Measurements from ENCODE around the gene DYNC1H1. TPM values are rescaled to one million over a fixed set of nuclear protein-coding genes. Genes with fewer than 3 reads are reported as not detected.

The DYNC1H1 gene
- total RNA-seq, 4 donors from 2014 or later, result 606 to 1,020 (median 666) TPM

DNA sequence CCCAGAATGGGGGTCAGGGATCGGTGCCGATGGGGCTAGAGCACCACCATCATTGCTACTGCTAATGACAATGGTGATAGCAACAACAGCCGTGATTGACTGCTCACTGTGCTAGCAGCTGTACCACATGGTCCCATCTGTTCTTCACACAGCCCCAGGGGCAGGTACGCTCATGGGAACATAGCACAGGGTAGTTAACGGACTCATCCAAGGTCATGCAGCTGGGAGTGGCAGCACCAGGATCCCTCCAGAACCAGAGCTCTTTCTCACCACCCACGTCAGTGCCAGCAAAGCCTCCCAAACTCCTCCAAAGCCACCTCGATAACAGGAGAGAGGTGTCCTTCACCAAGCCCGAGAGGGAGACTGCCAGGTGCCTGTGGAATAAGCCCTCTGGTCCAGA lies 11.2 kb upstream of the DYNC1H1 start:
- ATAC-seq, result no peak
- WGBS, 2 donors (ENCODE audit: low coverage in 1 of 2), result 60% methylated on average over 5 of the region's 8 CpGs; no CpG with 5 or more reads in 1 of the 2 donors
- Histone ChIP-seq H3K27me3 (no peaks in the 10 kb centered on the region), H3K36me3 (no peaks in the 10 kb centered on the region), H3K4me3 (no peak overlapping the region), H3K4me1 (peaks cover 0 to 23% (median 11%) of the 10 kb centered on the region in 3 donors), H3K9me3 (no peaks in the 10 kb centered on the region), H3K27ac (no peak overlapping the region)
- TF ChIP-seq POLR2A (IDR thresholded peaks at IDR 0.05), result no peak
- no peak for TF ChIP-seq POLR2AphosphoS5 (IDR thresholded peaks at IDR 0.05)
- no peak for TF ChIP-seq EP300 (IDR thresholded peaks at IDR 0.05)
- TF ChIP-seq, protein P1, sequence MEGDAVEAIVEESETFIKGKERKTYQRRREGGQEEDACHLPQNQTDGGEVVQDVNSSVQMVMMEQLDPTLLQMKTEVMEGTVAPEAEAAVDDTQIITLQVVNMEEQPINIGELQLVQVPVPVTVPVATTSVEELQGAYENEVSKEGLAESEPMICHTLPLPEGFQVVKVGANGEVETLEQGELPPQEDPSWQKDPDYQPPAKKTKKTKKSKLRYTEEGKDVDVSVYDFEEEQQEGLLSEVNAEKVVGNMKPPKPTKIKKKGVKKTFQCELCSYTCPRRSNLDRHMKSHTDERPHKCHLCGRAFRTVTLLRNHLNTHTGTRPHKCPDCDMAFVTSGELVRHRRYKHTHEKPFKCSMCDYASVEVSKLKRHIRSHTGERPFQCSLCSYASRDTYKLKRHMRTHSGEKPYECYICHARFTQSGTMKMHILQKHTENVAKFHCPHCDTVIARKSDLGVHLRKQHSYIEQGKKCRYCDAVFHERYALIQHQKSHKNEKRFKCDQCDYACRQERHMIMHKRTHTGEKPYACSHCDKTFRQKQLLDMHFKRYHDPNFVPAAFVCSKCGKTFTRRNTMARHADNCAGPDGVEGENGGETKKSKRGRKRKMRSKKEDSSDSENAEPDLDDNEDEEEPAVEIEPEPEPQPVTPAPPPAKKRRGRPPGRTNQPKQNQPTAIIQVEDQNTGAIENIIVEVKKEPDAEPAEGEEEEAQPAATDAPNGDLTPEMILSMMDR (IDR thresholded peaks at IDR 0.05), result no peak

DNA sequence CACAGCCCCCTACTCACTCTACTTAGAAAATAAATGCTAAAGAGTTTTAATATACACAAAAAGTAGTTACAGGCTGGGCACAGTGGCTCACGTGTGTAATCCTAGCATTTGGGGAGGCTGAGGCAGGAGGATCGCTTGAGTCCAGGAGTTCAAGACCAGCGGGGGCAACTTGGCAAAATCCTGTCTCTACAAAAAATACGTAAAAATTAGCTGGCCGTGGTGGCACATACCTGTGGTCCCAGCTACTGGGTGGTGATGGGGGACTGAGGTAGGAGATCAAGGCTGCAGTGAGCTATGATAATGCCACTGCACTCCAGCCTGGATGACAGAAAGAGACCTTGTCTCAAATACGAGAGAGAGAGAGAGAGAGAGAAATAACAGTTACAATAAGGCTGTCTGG lies 9.9 kb upstream of the DYNC1H1 start:
- WGBS, 2 donors (ENCODE audit: low coverage in 1 of 2), result 84% methylated on average over 6 of the region's 6 CpGs; no CpG with 5 or more reads in 1 of the 2 donors
- Histone ChIP-seq H3K4me1 (peaks cover 0 to 13% (median 3%) of the 10 kb centered on the region in 3 donors), H3K27ac (no peak overlapping the region), H3K4me3 (no peak overlapping the region), H3K9me3 (no peaks in the 10 kb centered on the region), H3K36me3 (no peaks in the 10 kb centered on the region), H3K27me3 (no peaks in the 10 kb centered on the region)
- TF ChIP-seq EP300 (IDR thresholded peaks at IDR 0.05), result no peak
- TF ChIP-seq POLR2A (IDR thresholded peaks at IDR 0.05), result no peak
- no peak for TF ChIP-seq POLR2AphosphoS5 (IDR thresholded peaks at IDR 0.05)
- TF ChIP-seq, protein P1 (IDR thresholded peaks at IDR 0.05), result no peak
- no peak for ATAC-seq

DNA sequence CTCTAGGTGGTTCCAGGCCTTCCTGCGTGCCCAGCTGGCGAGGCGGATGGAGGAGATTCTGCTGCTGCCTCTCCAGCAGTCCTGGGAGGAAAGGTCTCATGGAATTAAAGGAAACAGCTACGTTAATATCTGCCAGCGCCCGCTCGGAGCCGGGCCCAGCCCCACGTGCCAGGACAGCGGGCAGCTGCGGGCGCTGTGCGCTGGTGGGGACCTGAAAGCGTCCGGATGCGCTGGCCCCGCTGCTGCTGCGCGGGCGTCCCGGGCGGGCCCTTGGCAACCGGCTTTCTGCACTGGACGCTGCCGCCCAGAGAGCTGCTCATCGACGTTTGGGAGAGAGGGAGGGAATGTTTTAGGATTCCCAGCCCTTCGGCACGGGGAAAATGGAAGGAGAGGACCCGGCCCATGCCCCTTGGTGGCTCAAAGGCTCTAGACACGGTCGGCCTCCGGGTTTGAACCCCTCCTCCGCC lies 8.6 kb upstream of the DYNC1H1 start:
- TF ChIP-seq EP300 (IDR thresholded peaks at IDR 0.05), result no peak
- no peak for TF ChIP-seq POLR2A (IDR thresholded peaks at IDR 0.05)
- TF ChIP-seq POLR2AphosphoS5 (IDR thresholded peaks at IDR 0.05), result no peak
- TF ChIP-seq, protein P1 (IDR thresholded peaks at IDR 0.05), result no peak
- Histone ChIP-seq H3K4me1 (peaks cover 0 to under 1% (median 0%) of the 10 kb centered on the region in 3 donors), H3K9me3 (no peaks in the 10 kb centered on the region), H3K4me3 (no peak overlapping the region), H3K36me3 (no peaks in the 10 kb centered on the region), H3K27ac (no peak overlapping the region), H3K27me3 (no peaks in the 10 kb centered on the region)
- ATAC-seq, result no peak
- WGBS, 2 donors (ENCODE audit: low coverage in 1 of 2), result 71 to 100% methylated on average over 3 to 4 of the region's 34 CpGs

DNA sequence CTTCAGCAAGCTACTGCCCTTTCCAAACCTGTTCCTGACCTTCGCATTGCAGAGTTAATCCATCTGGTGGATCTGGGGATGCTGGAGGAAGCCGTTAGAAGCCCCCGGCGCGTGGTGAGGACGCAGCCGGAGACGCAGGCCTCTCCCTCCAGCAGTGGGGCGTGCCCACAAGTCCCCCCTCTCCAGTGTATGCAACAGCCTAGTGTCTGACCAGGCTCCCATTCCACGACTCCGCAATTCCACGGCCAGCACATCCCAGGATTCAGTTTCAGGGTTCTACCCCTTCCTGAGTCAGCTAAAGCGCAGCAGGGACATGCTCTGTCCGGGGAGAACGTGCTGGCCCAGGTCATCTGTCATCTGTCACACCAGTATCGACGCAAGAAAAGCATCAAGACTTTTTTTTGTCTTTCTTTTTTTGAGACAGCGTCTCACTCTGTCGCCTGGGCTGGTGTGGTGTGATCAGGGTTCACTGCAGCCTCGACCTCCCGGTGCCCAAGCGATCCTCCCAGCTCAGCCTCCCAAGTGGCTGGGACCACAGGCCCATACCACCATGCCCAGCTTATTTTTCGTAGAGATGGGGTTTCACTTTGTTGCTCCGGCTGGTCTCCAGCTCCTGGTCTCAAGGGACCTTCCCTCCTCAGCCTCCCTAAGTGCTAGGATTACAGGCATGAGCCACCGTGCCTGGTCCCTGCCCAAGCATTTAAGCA lies 8.0 kb upstream of the DYNC1H1 start:
- TF ChIP-seq, protein P1 (IDR thresholded peaks at IDR 0.05), result no peak
- 70% methylated on average over 9 of the region's 25 CpGs; no CpG with 5 or more reads in 1 of the 2 donors for WGBS, 2 donors (ENCODE audit: low coverage in 1 of 2)
- Histone ChIP-seq H3K36me3 (no peaks in the 10 kb centered on the region), H3K4me3 (no peak overlapping the region), H3K4me1 (peaks cover 0 to 3% (median 0%) of the 10 kb centered on the region in 3 donors), H3K9me3 (no peaks in the 10 kb centered on the region), H3K27me3 (no peaks in the 10 kb centered on the region), H3K27ac (no peak overlapping the region)
- ATAC-seq, result no peak

Measured in gastroesophageal sphincter (tissue), 4 donors.